GM19025 (cell line): ENCODE measurements around the gene ZBTB20.

Source experiments
- ATAC-seq: cut with Tn5 transposase; IDR thresholded peaks from one replicate; pipeline ENCODE4 v1.9.1; 2021; ENCODE audit warnings: mild to moderate bottlenecking, low read depth, moderate library complexity; ENCODE audit not compliant: unreplicated experiment

ZBTB20 gene

GRCh38 chr3:114333923-114334240 lies 813.2 kb downstream of the ZBTB20 start:
- no peak for ATAC-seq

GRCh38 chr3:114333180-114333922 lies 813.7 kb downstream of the ZBTB20 start:
- ATAC-seq = no peak

- no peak for ATAC-seq
Measured at GRCh38 chr3:114332342-114333179, 814.5 kb downstream of the ZBTB20 start.

GRCh38 chr3:114331710-114332109 lies 815.4 kb downstream of the ZBTB20 start:
- no peak for ATAC-seq

GRCh38 chr3:114331007-114331406 lies 816.1 kb downstream of the ZBTB20 start:
- ATAC-seq = no peak

GRCh38 chr3:114329823-114330222 lies 817.3 kb downstream of the ZBTB20 start:
- peak; percentile 57 for ATAC-seq

- no peak for ATAC-seq
Measured at GRCh38 chr3:114328345-114328744, 818.7 kb downstream of the ZBTB20 start.

GRCh38 chr3:114327665-114328064 lies 819.4 kb downstream of the ZBTB20 start:
- ATAC-seq = no peak

GRCh38 chr3:114323546-114324254 lies 823.4 kb downstream of the ZBTB20 start:
- ATAC-seq = peak; percentile 73

GRCh38 chr3:114320246-114320645 lies 826.8 kb downstream of the ZBTB20 start:
- no peak for ATAC-seq

GRCh38 chr3:114319453-114319852 lies 827.6 kb downstream of the ZBTB20 start:
- no peak for ATAC-seq

- ATAC-seq = no peak
Measured at GRCh38 chr3:114318295-114318694, 828.8 kb downstream of the ZBTB20 start.

- ATAC-seq = no peak
Measured at GRCh38 chr3:114314282-114314681, 832.8 kb downstream of the ZBTB20 start.

GRCh38 chr3:114313426-114313825 lies 833.7 kb downstream of the ZBTB20 start:
- no peak for ATAC-seq

GRCh38 chr3:114310695-114311094 lies 836.4 kb downstream of the ZBTB20 start:
- ATAC-seq = no peak

GRCh38 chr3:114308830-114309229 lies 838.3 kb downstream of the ZBTB20 start:
- ATAC-seq = peak; percentile 79

- peak; percentile 10 for ATAC-seq
Measured at GRCh38 chr3:114308377-114308776, 838.7 kb downstream of the ZBTB20 start.

GRCh38 chr3:114307832-114308231 lies 839.3 kb downstream of the ZBTB20 start:
- ATAC-seq = no peak

GRCh38 chr3:114307222-114307830 lies 839.8 kb downstream of the ZBTB20 start:
- peak; percentile 50 for ATAC-seq

- no peak for ATAC-seq
Measured at GRCh38 chr3:114299941-114300624, 847.0 kb downstream of the ZBTB20 start.
